ENCODE data around the gene PIK3R2. TPM values are rescaled to one million over a fixed set of nuclear protein-coding genes. Genes with fewer than 3 reads are reported as not detected.

PIK3R2 gene
- total and polyA plus RNA-seq, 2 of the 13 experiments (the other 11 are each of a cell fraction or from before 2014, with no cell fraction given), result 18.6 to 25.3 TPM

DNA sequence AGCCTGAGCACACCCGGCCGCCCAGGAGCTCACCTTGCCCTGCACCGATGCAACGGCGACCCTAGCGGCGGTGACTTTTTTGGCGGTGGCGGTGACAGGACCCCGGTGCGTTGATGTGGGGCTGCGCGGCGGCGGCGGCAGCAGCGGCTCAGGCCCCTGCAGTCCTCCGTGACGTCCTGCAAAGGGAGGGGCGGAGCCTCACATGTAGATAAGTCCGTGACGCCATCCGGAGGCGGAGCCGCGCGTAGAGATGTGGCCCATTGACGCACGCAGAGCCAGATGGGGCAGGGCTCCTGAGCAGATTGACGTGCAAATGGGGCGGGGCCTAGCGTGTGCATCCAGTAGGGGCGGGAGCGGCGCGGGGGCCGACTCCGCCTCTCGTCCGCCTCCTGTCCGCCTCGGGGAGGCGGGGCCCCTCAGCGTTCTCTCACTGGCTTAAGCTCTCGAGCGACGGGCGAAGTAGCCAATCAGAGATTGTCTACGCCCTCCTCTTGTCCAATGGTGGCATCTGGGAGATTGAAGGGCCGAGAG is 51.0 kb downstream of the PIK3R2 start, which contains the start of gene RAB3A (continued):
- TF ChIP-seq DNMT3B (CRISPR knock-in tag; conservative IDR thresholded peaks at IDR 0.05) (no peak), ZNF563 (CRISPR knock-in tag; IDR thresholded peaks at IDR 0.05) (no peak), SMC3 (IDR thresholded peaks at IDR 0.05; ENCODE audit: low read length) (no peak), ZNF260 (CRISPR knock-in tag; IDR thresholded peaks at IDR 0.05; ENCODE audit: borderline replicate concordance, low read depth) (no peak), ZNF431 (CRISPR knock-in tag; IDR thresholded peaks at IDR 0.05; ENCODE audit: borderline replicate concordance, low read depth) (no peak), ZNF329 (CRISPR knock-in tag; IDR thresholded peaks at IDR 0.05; ENCODE audit: low read depth) (no peak), KDM2A (CRISPR knock-in tag; IDR thresholded peaks at IDR 0.05; ENCODE audit: borderline replicate concordance, low read depth) (no peak), ZFP37 (CRISPR knock-in tag; IDR thresholded peaks at IDR 0.05; ENCODE audit: borderline replicate concordance) (no peak), ZSCAN22 (CRISPR knock-in tag; IDR thresholded peaks at IDR 0.05) (no peak), BHLHE40 (IDR thresholded peaks at IDR 0.05; ENCODE audit: low read length) (no peak), HOXA9 (CRISPR knock-in tag; IDR thresholded peaks at IDR 0.05; ENCODE audit: borderline replicate concordance) (no peak), HES4 (CRISPR knock-in tag; IDR thresholded peaks at IDR 0.05; ENCODE audit: borderline replicate concordance) (no peak), HDAC6 (IDR thresholded peaks at IDR 0.05; ENCODE audit: low read depth, low read length) (no peak), SRY (CRISPR knock-in tag; IDR thresholded peaks at IDR 0.05) (no peak), ZNF530 (CRISPR knock-in tag; IDR thresholded peaks at IDR 0.05; ENCODE audit: low read depth) (no peak)
- TF ChIP-seq, protein P1, sequence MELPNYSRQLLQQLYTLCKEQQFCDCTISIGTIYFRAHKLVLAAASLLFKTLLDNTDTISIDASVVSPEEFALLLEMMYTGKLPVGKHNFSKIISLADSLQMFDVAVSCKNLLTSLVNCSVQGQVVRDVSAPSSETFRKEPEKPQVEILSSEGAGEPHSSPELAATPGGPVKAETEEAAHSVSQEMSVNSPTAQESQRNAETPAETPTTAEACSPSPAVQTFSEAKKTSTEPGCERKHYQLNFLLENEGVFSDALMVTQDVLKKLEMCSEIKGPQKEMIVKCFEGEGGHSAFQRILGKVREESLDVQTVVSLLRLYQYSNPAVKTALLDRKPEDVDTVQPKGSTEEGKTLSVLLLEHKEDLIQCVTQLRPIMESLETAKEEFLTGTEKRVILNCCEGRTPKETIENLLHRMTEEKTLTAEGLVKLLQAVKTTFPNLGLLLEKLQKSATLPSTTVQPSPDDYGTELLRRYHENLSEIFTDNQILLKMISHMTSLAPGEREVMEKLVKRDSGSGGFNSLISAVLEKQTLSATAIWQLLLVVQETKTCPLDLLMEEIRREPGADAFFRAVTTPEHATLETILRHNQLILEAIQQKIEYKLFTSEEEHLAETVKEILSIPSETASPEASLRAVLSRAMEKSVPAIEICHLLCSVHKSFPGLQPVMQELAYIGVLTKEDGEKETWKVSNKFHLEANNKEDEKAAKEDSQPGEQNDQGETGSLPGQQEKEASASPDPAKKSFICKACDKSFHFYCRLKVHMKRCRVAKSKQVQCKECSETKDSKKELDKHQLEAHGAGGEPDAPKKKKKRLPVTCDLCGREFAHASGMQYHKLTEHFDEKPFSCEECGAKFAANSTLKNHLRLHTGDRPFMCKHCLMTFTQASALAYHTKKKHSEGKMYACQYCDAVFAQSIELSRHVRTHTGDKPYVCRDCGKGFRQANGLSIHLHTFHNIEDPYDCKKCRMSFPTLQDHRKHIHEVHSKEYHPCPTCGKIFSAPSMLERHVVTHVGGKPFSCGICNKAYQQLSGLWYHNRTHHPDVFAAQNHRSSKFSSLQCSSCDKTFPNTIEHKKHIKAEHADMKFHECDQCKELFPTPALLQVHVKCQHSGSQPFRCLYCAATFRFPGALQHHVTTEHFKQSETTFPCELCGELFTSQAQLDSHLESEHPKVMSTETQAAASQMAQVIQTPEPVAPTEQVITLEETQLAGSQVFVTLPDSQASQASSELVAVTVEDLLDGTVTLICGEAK (IDR thresholded peaks at IDR 0.05), result no peak
- TF ChIP-seq, protein P1 (CRISPR knock-in tag; IDR thresholded peaks at IDR 0.05), result no peak
- TF ChIP-seq, protein P2, sequence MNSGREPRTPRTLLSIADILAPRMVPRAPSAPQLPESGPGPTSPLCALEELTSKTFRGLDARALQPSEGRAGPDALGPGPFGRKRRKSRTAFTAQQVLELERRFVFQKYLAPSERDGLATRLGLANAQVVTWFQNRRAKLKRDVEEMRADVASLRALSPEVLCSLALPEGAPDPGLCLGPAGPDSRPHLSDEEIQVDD (CRISPR knock-in tag; IDR thresholded peaks at IDR 0.05; ENCODE audit: borderline replicate concordance), result no peak
- TF ChIP-seq, protein P3, sequence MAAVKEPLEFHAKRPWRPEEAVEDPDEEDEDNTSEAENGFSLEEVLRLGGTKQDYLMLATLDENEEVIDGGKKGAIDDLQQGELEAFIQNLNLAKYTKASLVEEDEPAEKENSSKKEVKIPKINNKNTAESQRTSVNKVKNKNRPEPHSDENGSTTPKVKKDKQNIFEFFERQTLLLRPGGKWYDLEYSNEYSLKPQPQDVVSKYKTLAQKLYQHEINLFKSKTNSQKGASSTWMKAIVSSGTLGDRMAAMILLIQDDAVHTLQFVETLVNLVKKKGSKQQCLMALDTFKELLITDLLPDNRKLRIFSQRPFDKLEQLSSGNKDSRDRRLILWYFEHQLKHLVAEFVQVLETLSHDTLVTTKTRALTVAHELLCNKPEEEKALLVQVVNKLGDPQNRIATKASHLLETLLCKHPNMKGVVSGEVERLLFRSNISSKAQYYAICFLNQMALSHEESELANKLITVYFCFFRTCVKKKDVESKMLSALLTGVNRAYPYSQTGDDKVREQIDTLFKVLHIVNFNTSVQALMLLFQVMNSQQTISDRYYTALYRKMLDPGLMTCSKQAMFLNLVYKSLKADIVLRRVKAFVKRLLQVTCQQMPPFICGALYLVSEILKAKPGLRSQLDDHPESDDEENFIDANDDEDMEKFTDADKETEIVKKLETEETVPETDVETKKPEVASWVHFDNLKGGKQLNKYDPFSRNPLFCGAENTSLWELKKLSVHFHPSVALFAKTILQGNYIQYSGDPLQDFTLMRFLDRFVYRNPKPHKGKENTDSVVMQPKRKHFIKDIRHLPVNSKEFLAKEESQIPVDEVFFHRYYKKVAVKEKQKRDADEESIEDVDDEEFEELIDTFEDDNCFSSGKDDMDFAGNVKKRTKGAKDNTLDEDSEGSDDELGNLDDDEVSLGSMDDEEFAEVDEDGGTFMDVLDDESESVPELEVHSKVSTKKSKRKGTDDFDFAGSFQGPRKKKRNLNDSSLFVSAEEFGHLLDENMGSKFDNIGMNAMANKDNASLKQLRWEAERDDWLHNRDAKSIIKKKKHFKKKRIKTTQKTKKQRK (IDR thresholded peaks at IDR 0.05; ENCODE audit: low read length), result no peak; the same call in 1 of the 2 replicates
